ENCODE measurements around the gene AKAP17A. TPM values are rescaled to one million over a fixed set of nuclear protein-coding genes. Genes with fewer than 3 reads are reported as not detected.

Gene AKAP17A
- total and polyA plus RNA-seq, 9 of the 15 experiments (the other 6 are each of a cell fraction or from before 2014, with no cell fraction given), result 1.2 to 29.5 (median 8.2) TPM

- TF ChIP-seq CBX8 (IDR thresholded peaks at IDR 0.05; ENCODE audit: borderline replicate concordance, extremely low read depth, low read depth, low read length, poor library complexity, severe bottlenecking) (no peak), ZNF41 (CRISPR knock-in tag; conservative IDR thresholded peaks at IDR 0.05) (no peak), GTF2E2 (tag; IDR thresholded peaks at IDR 0.05) (no peak), HSF4 (CRISPR knock-in tag; IDR thresholded peaks at IDR 0.05; ENCODE audit: borderline replicate concordance) (no peak)
These were observed 37.8 kb downstream of the AKAP17A start (continued) for GRCh38 chrX:1629244-1629643.

- FAIRE-seq (no peak), ATAC-seq (no peak), DNase-seq (ENCODE audit: extremely low read depth in 1 of 4, low spot score in 3 of 4) (no peak)
- Histone ChIP-seq H4K20me1 (replicated peaks; ENCODE audit: control insufficient read depth, insufficient read depth, low read length) (no peaks in the 10 kb centered on the region), H3K27ac (ENCODE audit: extremely low read depth, low read depth, low read length) (no peak overlapping the region), H3K4me3 (no peak overlapping the region), H3K9me3 (replicated peaks; ENCODE audit: control insufficient read depth, insufficient read depth, low read depth, low read length) (no peaks in the 10 kb centered on the region), H3K4me2 (ENCODE audit: insufficient read depth, low read length) (no peak overlapping the region), H3K79me2 (ENCODE audit: control insufficient read depth, insufficient read depth, low read length) (no peaks in the 10 kb centered on the region), H3K27me3 (ENCODE audit: control insufficient read depth in 2 of 2, insufficient read depth in 2 of 2, low read length in 2 of 2) (no peaks in the 10 kb centered on the region), H3K4me1 (replicated peaks in 1 of 2; ENCODE audit: control insufficient read depth in 2 of 2, insufficient read depth in 2 of 2, low read length in 2 of 2) (no peaks in the 10 kb centered on the region), H2AFZ (ENCODE audit: low read depth, low read length) (no peak overlapping the region), H3K9me1 (ENCODE audit: control insufficient read depth, insufficient read depth, low read length) (no peaks in the 10 kb centered on the region), H3K36me3 (ENCODE audit: control insufficient read depth, insufficient read depth, low read length) (no peaks in the 10 kb centered on the region), H3K9ac (ENCODE audit: insufficient read depth in 1 of 2, low read depth in 2 of 2, low read length in 2 of 2) (no peak overlapping the region)
- ChIA-PET CTCF (ENCODE audit: low intra/inter-chr PET ratio) (no interaction called here), POLR2A (no interaction called here)
- no peak for TF ChIP-seq GTF2F1 (IDR thresholded peaks at IDR 0.05; ENCODE audit: low read depth, low read length)
- TF ChIP-seq NUFIP1 (IDR thresholded peaks at IDR 0.05; ENCODE audit: partially characterized antibody), result no peak
- TF ChIP-seq EP400 (IDR thresholded peaks at IDR 0.05), result no peak
- no peak for TF ChIP-seq NFE2L1 (tag; IDR thresholded peaks at IDR 0.05; ENCODE audit: borderline replicate concordance, low read depth)
- TF ChIP-seq ID3 (CRISPR knock-in tag; IDR thresholded peaks at IDR 0.05), result no peak
- TF ChIP-seq ID3 (tag; IDR thresholded peaks at IDR 0.05), result no peak
- no peak for TF ChIP-seq SLC30A9 (CRISPR knock-in tag; IDR thresholded peaks at IDR 0.05)
- no peak for TF ChIP-seq CBX3 (IDR thresholded peaks at IDR 0.05; ENCODE audit: borderline replicate concordance in 1 of 2, low read length in 2 of 2)
- no peak for TF ChIP-seq RREB1 (CRISPR knock-in tag; IDR thresholded peaks at IDR 0.05)
- TF ChIP-seq CHAMP1 (IDR thresholded peaks at IDR 0.05), result no peak
- intact Hi-C loops (cut with micrococcal nuclease), result no loop called here
- BruUV-seq (replicated peaks), result no TSS peak
- in situ Hi-C loops (cut with MboI), result no loop called here
These were observed 54.6 kb downstream of the AKAP17A start for GRCh38 chrX:1646009-1646408.
